Karpas-422 (cell line): Measurements from ENCODE around the gene TNN. TPM values are rescaled to one million over a fixed set of nuclear protein-coding genes. Genes with fewer than 3 reads are reported as not detected.
"Not testable (repeated sequence)": the region's sequence is repeated elsewhere in the genome, so short reads cannot be mapped to it uniquely, and the experiment has no call there.

Experiments used
- DNase-seq: peaks from one replicate; pipeline ENCODE4 v3.0.0-alpha.2; 2015
- H2AFZ ChIP-seq: fragments of 200-600 bp; sonication (generic); 2 replicates; pipeline ENCODE4 v1.6.1; 2014; ENCODE audit warnings: antibody characterized with exemption, low read length, mixed read lengths
- H3K27ac ChIP-seq: fragments of 200-600 bp; sonication (generic); 2 replicates; pipeline ENCODE4 v1.5.1; 2014; ENCODE audit warnings: mild to moderate bottlenecking, low read length, moderate library complexity
- H3K27me3 ChIP-seq: fragments of 200-600 bp; sonication (generic); 2 replicates; pipeline ENCODE4 v1.6.1; 2014; ENCODE audit warnings: low read length, mixed read lengths
- H3K36me3 ChIP-seq: fragments of 200-600 bp; sonication (generic); 2 replicates; pipeline ENCODE4 v1.6.1; 2014; ENCODE audit warnings: low read length, mixed read lengths; ENCODE audit not compliant: insufficient read depth
- H3K4me1 ChIP-seq: fragments of 200-600 bp; sonication (generic); 2 replicates; pipeline ENCODE4 v1.6.1; 2014; ENCODE audit warnings: mild to moderate bottlenecking, low read length, mixed read lengths
- H3K4me2 ChIP-seq: fragments of 200-600 bp; sonication (generic); 2 replicates; pipeline ENCODE4 v1.6.1; 2014; ENCODE audit warnings: low read length, low read depth, mild to moderate bottlenecking; ENCODE audit not compliant: poor library complexity, severe bottlenecking
- H3K4me3 ChIP-seq: fragments of 200-600 bp; sonication (generic); 2 replicates; pipeline ENCODE4 v1.5.1; 2014; ENCODE audit warnings: mild to moderate bottlenecking, antibody characterized with exemption, low read length, mixed read lengths
- H3K79me2 ChIP-seq: fragments of 200-600 bp; sonication (generic); 2 replicates; pipeline ENCODE4 v1.6.1; 2014; ENCODE audit warnings: mild to moderate bottlenecking, low read length, mixed read lengths
- H3K9ac ChIP-seq: fragments of 200-600 bp; sonication (generic); 2 replicates; pipeline ENCODE4 v1.6.0; 2014; ENCODE audit warnings: low read length
- H3K9me2 ChIP-seq: fragments of 200-600 bp; sonication (generic), shearing (Covaris generic); replicated peaks from 2 replicates; pipeline ENCODE4 v1.6.0; 2014; ENCODE audit warnings: mild to moderate bottlenecking, low read length, moderate library complexity; ENCODE audit not compliant: insufficient read depth
- H3K9me3 ChIP-seq: fragments of 300-700, 200-600 bp; sonication (generic); 2 replicates; pipeline ENCODE4 v1.6.1; 2014; ENCODE audit warnings: low read length, mixed read lengths
- H4K20me1 ChIP-seq: fragments of 200-600 bp; sonication (generic); 2 replicates; pipeline ENCODE4 v1.6.1; 2014; ENCODE audit warnings: mild to moderate bottlenecking, antibody characterized with exemption, low read length, low read depth; ENCODE audit not compliant: insufficient read depth
- total RNA-seq: library from RNA; depleted of rRNA; stranded (reverse); fragments of >200 nt; shearing (Covaris generic); gene quantifications from 2 replicates; pipeline ENCODE4 v1.2.3, GENCODE V29; 2014; ENCODE audit warnings: low replicate concordance

TNN gene
- total RNA-seq, 1 experiment from 2014 or later, result not detected

DNA sequence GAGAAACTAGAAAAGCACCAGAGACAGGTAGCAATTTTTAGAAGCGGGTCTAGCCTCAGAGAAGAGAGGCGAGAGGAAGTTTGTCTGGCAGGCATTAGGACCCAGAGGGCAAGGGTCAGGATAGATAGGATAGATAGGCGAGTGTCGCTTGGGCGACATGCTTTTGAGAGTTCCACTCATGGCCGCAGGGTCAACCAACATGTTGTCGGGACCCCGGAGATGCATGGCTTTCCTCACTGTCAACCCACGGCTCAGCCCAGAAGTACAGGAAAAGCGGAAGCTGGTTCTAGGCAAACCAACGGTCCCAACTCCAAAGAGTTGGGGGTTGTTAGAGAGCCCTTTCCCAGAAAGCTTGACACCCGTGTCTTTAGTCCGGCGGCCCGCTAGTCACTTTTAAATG is 38.9 kb downstream of the TNN start:
- H3K9ac ChIP-seq, H4K20me1 ChIP-seq, H3K9me3 ChIP-seq, H3K4me1 ChIP-seq, H2AFZ ChIP-seq, H3K36me3 ChIP-seq, H3K27me3 ChIP-seq, H3K4me2 ChIP-seq, DNase-seq, H3K27ac ChIP-seq, H3K79me2 ChIP-seq, H3K4me3 ChIP-seq, H3K9me2 ChIP-seq: not testable (repeated sequence)

DNA sequence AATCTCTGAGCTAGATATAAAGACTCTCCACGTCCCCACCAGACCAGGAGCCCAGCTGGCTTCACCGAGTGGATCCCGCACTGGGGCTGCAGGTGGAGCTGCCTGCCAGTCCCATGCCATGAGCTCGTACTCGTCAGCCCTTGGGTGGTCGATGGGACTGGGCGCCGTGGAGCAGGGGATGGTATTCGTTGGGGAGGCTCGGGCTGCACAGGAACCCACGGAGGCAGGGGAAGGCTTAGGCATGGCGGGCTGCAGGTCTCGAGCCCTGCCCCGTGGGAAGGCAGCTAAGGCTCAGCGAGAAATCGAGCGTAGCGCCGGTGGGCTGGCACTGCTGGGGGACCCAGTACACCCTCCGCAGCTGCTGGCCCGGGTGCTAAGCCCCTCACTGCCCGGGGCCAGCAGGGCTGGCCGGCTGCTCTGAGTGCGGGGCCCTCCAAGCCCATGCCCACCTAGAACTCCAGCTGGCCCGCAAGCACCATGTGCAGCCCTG is 40.7 kb downstream of the TNN start:
- H3K27ac ChIP-seq, H3K9me2 ChIP-seq, H2AFZ ChIP-seq, H3K4me1 ChIP-seq, H3K9me3 ChIP-seq, H3K27me3 ChIP-seq, H3K4me2 ChIP-seq, H4K20me1 ChIP-seq, H3K36me3 ChIP-seq, DNase-seq, H3K79me2 ChIP-seq, H3K4me3 ChIP-seq, H3K9ac ChIP-seq: not testable (repeated sequence)

DNA sequence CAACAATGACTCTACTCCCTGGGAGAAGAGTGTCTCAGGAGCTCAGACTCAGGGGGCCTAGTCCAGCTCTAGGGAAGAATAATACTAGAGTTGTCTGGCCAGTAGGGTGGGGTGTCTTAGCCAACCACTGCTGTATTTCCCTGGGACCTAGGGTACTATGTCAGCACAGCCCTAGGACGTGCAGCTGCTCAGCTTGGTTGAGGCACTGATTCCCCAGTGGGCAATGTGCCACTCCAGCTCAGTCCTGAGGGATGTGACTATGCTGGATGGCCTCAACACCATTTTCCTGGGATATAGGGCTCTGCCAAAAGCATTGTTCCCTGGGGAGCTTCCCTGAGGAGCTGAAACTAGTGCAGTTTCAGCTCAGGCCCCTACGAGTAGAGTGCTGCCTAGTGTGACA is 47.4 kb downstream of the TNN start:
- no peaks in the 10 kb centered on the region for H4K20me1 ChIP-seq
- H3K27me3 ChIP-seq, result 0 out of 2 replicates have a peak, but pooled peaks cover 3% of the 10 kb centered on the region
- H3K4me2 ChIP-seq, result no peak overlapping the region
- no peaks in the 10 kb centered on the region for H3K36me3 ChIP-seq
- H3K79me2 ChIP-seq, result no peaks in the 10 kb centered on the region
- no peak for DNase-seq
- H3K9me3 ChIP-seq, result no peaks in the 10 kb centered on the region
- no peak overlapping the region for H3K27ac ChIP-seq
- no peaks in the 10 kb centered on the region for H3K4me1 ChIP-seq
- H2AFZ ChIP-seq, result no peak overlapping the region
- no peak overlapping the region for H3K4me3 ChIP-seq
- no peak overlapping the region for H3K9ac ChIP-seq
- H3K9me2 ChIP-seq, result no peaks in the 10 kb centered on the region

DNA sequence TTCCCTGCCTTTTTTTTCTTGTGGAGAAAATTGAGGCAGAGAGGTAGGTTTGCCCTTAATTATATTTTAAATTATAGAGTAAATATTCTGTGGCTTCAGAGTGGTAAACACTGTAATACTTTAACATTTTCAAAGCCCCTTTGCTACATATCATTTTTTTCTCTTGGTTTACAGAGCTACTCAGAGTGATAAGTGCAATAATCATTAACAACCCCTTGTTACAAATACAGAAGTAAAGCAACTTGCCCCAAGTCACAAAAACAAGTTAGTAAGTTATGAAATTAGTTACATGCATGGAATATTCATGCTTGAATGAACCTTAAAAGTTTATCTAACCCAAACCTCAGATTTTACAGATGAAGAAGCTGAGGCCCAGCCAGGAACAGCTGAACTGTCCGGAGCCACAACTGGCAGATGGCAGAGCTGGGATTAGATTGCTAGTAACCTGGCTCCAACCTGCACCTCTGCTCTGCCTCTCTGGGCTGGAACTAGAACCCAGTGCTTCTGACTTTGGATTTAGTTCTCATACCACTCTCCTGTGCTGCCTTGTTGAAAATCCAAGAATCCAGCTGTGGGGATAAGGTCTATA is 48.7 kb downstream of the TNN start:
- H3K27me3 ChIP-seq, result 0 out of 2 replicates have a peak, but pooled peaks cover 3% of the 10 kb centered on the region
- H3K36me3 ChIP-seq, result no peaks in the 10 kb centered on the region
- H2AFZ ChIP-seq, result no peak overlapping the region
- H3K27ac ChIP-seq, result no peak overlapping the region
- no peak overlapping the region for H3K9ac ChIP-seq
- H3K9me3 ChIP-seq, result no peaks in the 10 kb centered on the region
- H3K79me2 ChIP-seq, result no peaks in the 10 kb centered on the region
- no peaks in the 10 kb centered on the region for H4K20me1 ChIP-seq
- H3K4me2 ChIP-seq, result no peak overlapping the region
- H3K4me1 ChIP-seq, result no peaks in the 10 kb centered on the region
- no peaks in the 10 kb centered on the region for H3K9me2 ChIP-seq
- DNase-seq, result no peak
- no peak overlapping the region for H3K4me3 ChIP-seq

DNA sequence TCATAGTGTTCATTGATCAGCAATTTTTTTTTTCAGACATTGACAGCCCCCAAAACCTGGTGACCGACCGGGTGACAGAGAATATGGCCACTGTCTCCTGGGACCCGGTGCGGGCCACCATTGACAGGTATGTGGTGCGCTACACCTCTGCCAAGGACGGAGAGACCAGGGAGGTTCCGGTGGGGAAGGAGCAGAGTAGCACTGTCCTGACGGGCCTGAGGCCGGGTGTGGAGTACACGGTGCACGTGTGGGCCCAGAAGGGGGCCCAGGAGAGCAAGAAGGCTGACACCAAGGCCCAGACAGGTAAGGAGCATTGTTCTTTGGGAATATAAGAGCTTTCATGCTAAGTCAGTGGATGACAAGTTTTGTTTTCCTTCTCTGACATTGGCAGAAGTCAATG is 49.3 kb downstream of the TNN start:
- Histone ChIP-seq H4K20me1 (no peaks in the 10 kb centered on the region), H3K4me2 (no peak overlapping the region), H3K4me1 (no peaks in the 10 kb centered on the region), H3K27me3 (0 out of 2 replicates have a peak, but pooled peaks cover 3% of the 10 kb centered on the region), H3K27ac (no peak overlapping the region), H3K4me3 (no peak overlapping the region), H3K79me2 (no peaks in the 10 kb centered on the region), H2AFZ (no peak overlapping the region), H3K36me3 (no peaks in the 10 kb centered on the region), H3K9me2 (no peaks in the 10 kb centered on the region), H3K9me3 (no peaks in the 10 kb centered on the region), H3K9ac (no peak overlapping the region)
- peak; percentile 36 for DNase-seq

DNA sequence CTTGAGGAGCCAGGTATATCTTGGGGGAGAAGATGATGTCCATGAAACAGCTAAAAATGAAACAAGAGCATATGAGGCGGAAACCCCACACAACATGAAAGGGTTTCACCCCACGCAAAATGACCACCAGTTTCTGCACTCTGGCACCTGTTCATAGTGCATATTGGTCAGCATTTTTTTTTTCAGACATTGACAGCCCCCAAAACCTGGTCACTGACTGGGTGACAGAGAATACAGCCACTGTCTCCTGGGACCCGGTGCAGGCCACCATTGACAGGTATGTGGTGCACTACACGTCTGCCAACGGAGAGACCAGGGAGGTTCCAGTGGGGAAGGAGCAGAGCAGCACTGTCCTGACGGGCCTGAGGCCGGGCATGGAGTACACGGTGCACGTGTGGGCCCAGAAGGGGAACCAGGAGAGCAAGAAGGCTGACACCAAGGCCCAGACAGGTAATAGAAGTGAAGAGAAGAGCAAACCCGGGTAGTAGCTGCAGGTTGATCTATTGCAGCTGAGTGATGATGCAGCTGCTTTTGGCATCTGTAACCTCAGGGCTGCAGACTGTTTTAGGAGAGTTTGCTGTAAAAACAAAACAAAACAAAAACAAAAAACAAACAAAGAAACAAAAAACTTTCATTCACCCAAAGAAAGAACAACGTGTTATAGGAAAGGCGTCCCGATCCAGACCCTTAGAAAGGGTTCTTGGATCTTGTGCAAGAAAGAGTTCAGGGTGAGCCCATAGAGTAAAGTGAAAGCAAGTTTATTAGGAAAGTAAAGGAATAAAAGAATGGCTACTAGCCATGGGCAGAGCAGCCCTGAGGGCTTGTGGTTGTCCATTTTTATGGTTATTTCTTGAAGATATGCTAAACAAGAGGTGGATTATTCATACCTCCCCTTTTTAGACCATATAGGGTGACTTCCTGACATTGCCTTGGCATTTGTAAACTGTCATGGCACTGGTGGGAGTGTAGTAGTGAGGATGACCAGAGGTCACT is 51.0 kb downstream of the TNN start:
- no peaks in the 10 kb centered on the region for H4K20me1 ChIP-seq
- H3K27me3 ChIP-seq, result no peaks in the 10 kb centered on the region
- H3K4me1 ChIP-seq, result no peaks in the 10 kb centered on the region
- DNase-seq, result peak; percentile 21
- no peaks in the 10 kb centered on the region for H3K36me3 ChIP-seq
- H3K9me2 ChIP-seq, result no peaks in the 10 kb centered on the region
- H3K79me2 ChIP-seq, result no peaks in the 10 kb centered on the region
- no peak overlapping the region for H3K4me2 ChIP-seq
- no peaks in the 10 kb centered on the region for H3K9me3 ChIP-seq
- no peak overlapping the region for H3K9ac ChIP-seq
- no peak overlapping the region for H3K27ac ChIP-seq
- no peak overlapping the region for H2AFZ ChIP-seq
- H3K4me3 ChIP-seq, result no peak overlapping the region

DNA sequence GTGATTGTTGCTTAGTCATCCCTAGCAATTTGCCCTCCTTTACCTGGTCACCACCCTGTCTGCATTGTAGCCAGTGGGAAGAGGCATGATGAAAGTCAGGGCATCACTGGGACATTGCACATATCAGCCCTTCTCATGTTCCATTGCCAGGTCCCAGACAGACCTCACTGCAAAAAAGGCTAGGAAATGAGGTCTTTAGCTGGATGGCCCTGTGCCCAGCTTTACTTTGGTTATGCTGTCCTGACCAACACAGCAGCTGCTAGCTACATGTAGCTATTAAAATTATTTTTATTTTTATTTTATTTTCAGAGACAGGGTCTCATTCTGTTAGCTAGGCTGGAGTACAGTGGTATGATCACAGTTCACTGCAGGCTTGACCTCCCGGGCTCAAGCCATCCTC is 52.9 kb downstream of the TNN start:
- no peaks in the 10 kb centered on the region for H3K36me3 ChIP-seq
- H3K27me3 ChIP-seq, result no peaks in the 10 kb centered on the region
- no peak overlapping the region for H3K9ac ChIP-seq
- no peaks in the 10 kb centered on the region for H3K4me1 ChIP-seq
- no peak for DNase-seq
- H3K4me3 ChIP-seq, result no peak overlapping the region
- H3K27ac ChIP-seq, result no peak overlapping the region
- H4K20me1 ChIP-seq, result no peaks in the 10 kb centered on the region
- H3K79me2 ChIP-seq, result no peaks in the 10 kb centered on the region
- H2AFZ ChIP-seq, result no peak overlapping the region
- no peak overlapping the region for H3K4me2 ChIP-seq
- no peaks in the 10 kb centered on the region for H3K9me3 ChIP-seq
- no peaks in the 10 kb centered on the region for H3K9me2 ChIP-seq

DNA sequence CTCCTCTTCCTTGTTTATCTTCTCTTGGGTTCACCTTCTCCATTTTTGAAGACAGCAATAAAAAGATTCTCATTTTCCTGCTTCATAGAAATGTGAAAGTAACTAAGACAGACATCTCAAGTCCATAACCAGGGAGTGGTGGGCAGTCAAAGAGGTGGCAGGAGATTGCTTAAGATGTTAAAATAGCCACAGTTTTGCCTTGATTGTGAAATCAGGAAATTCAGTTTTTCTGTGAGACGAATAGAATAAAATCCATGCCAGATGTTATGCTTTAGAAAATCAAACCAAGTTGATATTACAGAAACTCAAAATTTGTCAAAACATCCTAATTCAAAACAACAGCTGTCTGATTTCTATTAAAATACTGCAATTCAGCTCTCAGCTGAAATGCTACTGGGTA is 57.2 kb downstream of the TNN start:
- DNase-seq, result no peak
- peaks cover under 1% of the 10 kb centered on the region; the same call in 1 of the 2 replicates for H3K4me1 ChIP-seq
- H3K27ac ChIP-seq, result no peak overlapping the region
- H3K27me3 ChIP-seq, result no peaks in the 10 kb centered on the region
- H4K20me1 ChIP-seq, result no peaks in the 10 kb centered on the region
- H3K4me3 ChIP-seq, result no peak overlapping the region
- H3K79me2 ChIP-seq, result no peaks in the 10 kb centered on the region
- no peak overlapping the region for H3K9ac ChIP-seq
- no peak overlapping the region for H3K4me2 ChIP-seq
- no peaks in the 10 kb centered on the region for H3K36me3 ChIP-seq
- no peaks in the 10 kb centered on the region for H3K9me3 ChIP-seq
- H2AFZ ChIP-seq, result no peak overlapping the region
- H3K9me2 ChIP-seq, result no peaks in the 10 kb centered on the region
